Gastroesophageal sphincter (tissue), 2 donors: Measurements from ENCODE around the gene WDR90.

Source experiments
- POLR2A ChIP-seq, 2 donors: fragments of 450-650 bp; IDR thresholded peaks; one replicate each; pipeline ENCODE4 v1.6.1; 2017; ENCODE audit warnings: antibody characterized with exemption in 2 of 2, mild to moderate bottlenecking in 2 of 2, moderate library complexity in 1 of 2
- POLR2AphosphoS5 ChIP-seq: sonication (generic); formaldehyde crosslinking; IDR thresholded peaks from one replicate; pipeline ENCODE4 v1.6.1; 2017; ENCODE audit warnings: antibody characterized with exemption

- TF ChIP-seq POLR2AphosphoS5 (no peak), POLR2A (IDR thresholded peaks at IDR 0.05) (no peak)
Observed at GRCh38 chr16:642189-643049, 6.7 kb upstream of the WDR90 start.
